GM23338 (cell line): Measurements from ENCODE around the gene USP5.
"Not testable (repeated sequence)": the region's sequence is repeated elsewhere in the genome, so short reads cannot be mapped to it uniquely, and the experiment has no call there.

Source experiments
- CREB1 ChIP-seq: fragments of 250-450 bp; sonication (Bioruptor Pico); IDR thresholded peaks from 2 replicates; pipeline ENCODE4 v1.5.0; 2020; ENCODE audit warnings: low read depth, mild to moderate bottlenecking, moderate library complexity
- CTCF ChIP-seq, 2 experiments: fragments of 200-600 bp in 1 of 2; sonication (generic) in 1 of 2; conservative IDR thresholded peaks; 2 replicates each; pipeline versions ENCODE4 v1.5.1 to v1.6.1; 2016 to 2017; ENCODE audit warnings: antibody characterized with exemption in 2 of 2, low read depth in 2 of 2, mild to moderate bottlenecking in 2 of 2, moderate library complexity in 1 of 2
- ETS1 ChIP-seq: IDR thresholded peaks from 2 replicates; pipeline ENCODE4 v1.6.1; 2016; ENCODE audit warnings: antibody characterized with exemption
- EZH2 ChIP-seq: fragments of 200-600 bp; sonication (generic); IDR thresholded peaks from one replicate; pipeline ENCODE4 v1.8.0; 2017; ENCODE audit warnings: antibody characterized with exemption, mild to moderate bottlenecking, low read depth; ENCODE audit not compliant: unreplicated experiment
- EZH2phosphoT487 ChIP-seq: fragments of 200-600 bp; sonication (generic); IDR thresholded peaks from one replicate; pipeline ENCODE4 v1.8.1; 2018; ENCODE audit warnings: antibody characterized with exemption; ENCODE audit not compliant: unreplicated experiment
- JUNB ChIP-seq: IDR thresholded peaks from one replicate; pipeline ENCODE4 v1.6.1; 2016; ENCODE audit warnings: antibody characterized with exemption; ENCODE audit not compliant: unreplicated experiment
- NANOG ChIP-seq: IDR thresholded peaks from 2 replicates; pipeline ENCODE4 v1.6.1; 2016; ENCODE audit warnings: antibody characterized with exemption, borderline replicate concordance
- POLR2AphosphoS5 ChIP-seq: IDR thresholded peaks from 2 replicates; pipeline ENCODE4 v1.6.1; 2016; ENCODE audit warnings: antibody characterized with exemption, low read depth
- REST ChIP-seq: IDR thresholded peaks from one replicate; pipeline ENCODE4 v1.6.1; 2018; ENCODE audit warnings: antibody characterized with exemption; ENCODE audit not compliant: unreplicated experiment
- ZNF114 ChIP-seq: fragments of 250-450 bp; sonication (Bioruptor Pico); IDR thresholded peaks from 2 replicates; pipeline ENCODE4 v1.5.0; 2020; ENCODE audit warnings: mild to moderate bottlenecking, moderate library complexity
- ZNF331 ChIP-seq: fragments of 250-450 bp; sonication (Bioruptor Pico); IDR thresholded peaks from 2 replicates; pipeline ENCODE4 v1.5.0; 2020; ENCODE audit warnings: low read depth, mild to moderate bottlenecking, moderate library complexity

- TF ChIP-seq NANOG; EZH2; CTCF (conservative IDR thresholded peaks at IDR 0.05; ENCODE audit: low read depth in 2 of 2); EZH2phosphoT487; REST; POLR2AphosphoS5; ETS1; CREB1; ZNF331 (CRISPR knock-in tag); JUNB; ZNF114 (CRISPR knock-in tag): not testable (repeated sequence)
Measured at GRCh38 chr12:6888794-6889193, 36.8 kb downstream of the USP5 start.
